GM21381 (cell line): ENCODE measurements around the gene MYH16.
"Not testable (repeated sequence)": the region's sequence is repeated elsewhere in the genome, so short reads cannot be mapped to it uniquely, and the experiment has no call there.

Experiments
- ATAC-seq: cut with Tn5 transposase; IDR thresholded peaks from one replicate; pipeline ENCODE4 v1.9.1; 2021; ENCODE audit warnings: mild to moderate bottlenecking, moderate library complexity; ENCODE audit not compliant: unreplicated experiment

MYH16 gene

GRCh38 chr7:99272476-99273045 is at the start of gene MYH16:
TSS of gene MYH16 (plus strand) at chr7:99272839.
- no peak for ATAC-seq

GRCh38 chr7:99224263-99224898 is 48.3 kb upstream of the MYH16 start:
- not testable (repeated sequence) for ATAC-seq

- ATAC-seq, result no peak
These were observed 47.8 kb upstream of the MYH16 start for GRCh38 chr7:99224899-99225265.

GRCh38 chr7:99229234-99229633 is 43.4 kb upstream of the MYH16 start:
- ATAC-seq, result no peak

DNA sequence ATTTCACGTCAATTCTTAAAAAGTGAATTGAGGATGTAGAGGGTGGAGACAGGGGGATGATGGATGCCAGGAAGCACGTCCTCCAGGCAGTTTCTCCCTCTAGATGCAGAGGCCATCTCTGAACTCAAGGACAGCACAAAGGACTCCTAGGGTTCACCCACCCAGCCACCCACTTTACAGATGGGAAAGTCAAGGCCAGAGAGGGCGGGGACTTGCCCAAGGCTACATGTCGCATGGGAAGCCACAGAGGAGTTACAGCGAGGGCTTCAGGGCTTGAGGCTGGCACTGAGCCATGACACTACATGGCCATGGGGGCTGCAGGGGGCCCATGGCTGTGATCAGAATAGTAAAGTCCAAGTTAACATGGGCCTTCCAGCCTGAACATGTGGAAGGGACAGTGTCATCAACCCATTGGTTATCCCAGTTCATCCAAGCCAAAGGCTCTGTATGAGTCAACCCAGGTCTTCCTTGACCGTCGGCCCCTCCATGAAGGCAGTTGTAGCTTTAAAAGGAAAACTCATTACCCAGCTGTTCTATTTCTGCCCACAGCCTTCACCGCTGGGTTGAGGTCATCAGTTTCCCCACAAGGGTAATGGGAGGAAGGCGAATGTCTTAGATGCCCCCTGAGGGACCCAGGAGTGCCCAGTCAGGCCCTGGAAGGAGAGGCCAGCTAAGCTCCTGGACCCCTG is 40.4 kb upstream of the MYH16 start:
- no peak for ATAC-seq

- ATAC-seq, result not testable (repeated sequence)
These were observed 39.7 kb upstream of the MYH16 start for GRCh38 chr7:99232955-99233354.

DNA sequence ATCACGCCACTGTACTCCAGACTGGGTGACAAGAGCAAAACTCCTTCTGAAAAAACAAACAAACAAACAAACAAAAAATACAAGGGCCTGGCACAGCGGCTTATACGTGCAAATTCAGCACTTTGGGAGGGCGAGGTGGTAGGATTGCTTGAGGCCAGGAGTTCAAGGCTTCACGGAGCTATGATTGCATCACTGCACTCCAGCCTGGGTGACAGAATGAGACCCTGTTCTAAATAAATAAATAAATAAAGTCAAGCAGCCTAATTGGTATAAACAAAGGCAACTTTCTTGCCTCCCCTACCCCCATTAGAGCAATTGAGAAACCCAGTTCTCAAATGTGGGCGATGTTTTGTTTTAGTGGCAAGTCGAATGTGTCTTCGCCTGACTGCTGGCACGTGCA is 38.5 kb upstream of the MYH16 start:
- no peak for ATAC-seq

GRCh38 chr7:99235925-99236324 is 36.7 kb upstream of the MYH16 start:
- no peak for ATAC-seq

- not testable (repeated sequence) for ATAC-seq
These were observed 34.8 kb upstream of the MYH16 start for GRCh38 chr7:99237876-99238275.

GRCh38 chr7:99238558-99239341 is 33.9 kb upstream of the MYH16 start:
- no peak for ATAC-seq

DNA sequence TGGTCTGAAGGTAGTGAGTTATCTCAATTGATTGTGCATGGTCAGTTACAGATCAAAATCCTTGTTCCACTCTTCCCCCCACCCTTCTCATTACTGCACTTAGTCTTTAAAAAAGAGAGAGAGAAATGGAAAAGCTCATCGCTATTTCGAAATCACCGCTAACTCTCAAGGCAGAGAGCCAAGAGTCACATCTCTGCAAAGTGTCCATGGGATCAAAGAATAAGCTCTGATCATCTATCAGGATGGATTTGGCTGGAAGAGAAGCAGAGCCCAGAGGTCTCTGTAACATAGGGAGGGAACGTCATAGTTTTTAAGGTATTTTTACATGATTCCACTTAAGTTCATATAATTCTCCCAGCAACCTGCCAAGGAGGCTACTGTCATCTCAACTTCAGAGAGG is 30.0 kb upstream of the MYH16 start:
- no peak for ATAC-seq

GRCh38 chr7:99243751-99244337 is 28.8 kb upstream of the MYH16 start:
- ATAC-seq, result no peak

DNA sequence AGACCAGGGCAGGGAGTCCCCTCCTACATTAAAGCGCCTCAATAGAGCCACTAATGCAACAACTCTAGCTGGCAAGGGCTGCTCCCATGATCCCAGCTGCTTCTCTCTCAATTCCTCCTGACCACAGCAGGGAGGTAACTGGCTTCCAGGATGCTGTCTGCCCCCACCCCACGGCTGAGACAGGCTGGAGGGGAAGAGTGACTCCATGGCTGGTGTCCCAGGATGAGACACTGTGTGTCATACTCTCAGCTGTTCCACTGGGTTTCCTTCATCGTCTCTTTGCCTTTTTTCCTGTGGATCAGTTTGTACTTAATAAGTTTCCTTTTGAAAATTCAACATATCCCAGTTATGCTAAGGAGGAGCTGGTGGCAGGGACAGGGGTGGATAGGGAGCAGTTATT is 27.7 kb upstream of the MYH16 start:
- no peak for ATAC-seq

DNA sequence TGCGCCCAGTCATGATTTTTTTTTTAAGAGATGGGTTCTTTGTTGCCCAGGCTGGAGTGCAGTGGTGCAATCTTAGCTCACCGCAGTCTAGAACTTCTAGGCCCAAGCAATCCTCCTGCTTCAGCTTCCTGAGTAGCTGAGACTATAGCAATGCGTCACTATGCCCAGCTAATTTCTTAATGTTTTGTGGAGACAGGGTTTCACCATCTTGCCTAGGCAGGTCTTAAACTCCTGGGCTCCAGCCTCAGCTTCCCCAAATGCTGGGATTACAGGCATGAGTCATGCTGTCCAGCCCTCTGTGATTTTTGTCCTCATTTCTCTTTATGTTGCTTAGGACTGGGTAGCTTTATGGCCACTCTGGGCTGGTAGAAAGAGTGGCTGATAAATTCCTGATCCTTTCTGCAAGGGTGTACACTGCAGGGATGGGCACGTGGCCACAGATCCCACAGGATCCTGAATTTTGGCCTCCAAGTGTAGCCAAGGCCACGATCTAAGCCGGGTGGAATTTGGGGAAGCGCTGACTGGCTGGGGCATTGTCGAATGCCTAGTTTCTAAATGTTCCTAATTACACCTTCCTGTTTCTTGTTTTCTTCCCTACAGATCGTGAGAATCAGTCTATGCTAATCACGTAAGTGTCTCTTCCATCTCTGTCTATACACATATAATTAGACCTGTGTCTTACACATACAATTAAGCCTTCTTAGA is 24.1 kb upstream of the MYH16 start:
- ATAC-seq, result no peak

DNA sequence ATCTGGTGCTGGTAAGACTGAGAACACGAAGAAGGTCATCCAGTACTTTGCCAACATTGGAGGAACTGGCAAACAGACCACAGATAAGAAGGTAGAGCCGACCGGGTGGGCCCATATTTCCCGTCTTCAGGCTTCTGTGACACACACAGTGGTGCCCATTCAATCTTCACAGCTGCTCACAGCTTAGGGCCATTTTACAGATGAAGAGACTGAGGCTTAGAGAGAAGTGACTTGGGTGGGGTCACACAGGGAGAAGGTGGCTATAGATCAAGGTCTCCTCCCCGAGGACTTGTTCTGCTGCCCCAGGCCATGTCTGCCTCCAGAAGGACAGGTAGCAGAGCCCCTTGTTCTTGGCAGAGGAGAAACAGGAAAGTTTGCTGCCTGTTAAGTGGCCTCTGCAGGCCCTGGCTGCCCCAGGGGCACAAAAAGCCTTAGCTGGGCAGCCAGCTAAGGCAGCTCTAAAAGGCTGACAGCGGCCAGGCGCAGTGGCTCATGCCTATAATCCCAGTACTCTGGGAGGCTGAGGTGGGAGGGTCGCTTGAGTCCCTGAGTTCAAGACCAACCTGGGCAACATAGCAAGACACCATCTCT is 22.6 kb upstream of the MYH16 start:
- ATAC-seq, result no peak

GRCh38 chr7:99252166-99252895 is 20.3 kb upstream of the MYH16 start:
- no peak for ATAC-seq

GRCh38 chr7:99253369-99253768 is 19.3 kb upstream of the MYH16 start:
- no peak for ATAC-seq

GRCh38 chr7:99254390-99254789 is 18.2 kb upstream of the MYH16 start:
- no peak for ATAC-seq

DNA sequence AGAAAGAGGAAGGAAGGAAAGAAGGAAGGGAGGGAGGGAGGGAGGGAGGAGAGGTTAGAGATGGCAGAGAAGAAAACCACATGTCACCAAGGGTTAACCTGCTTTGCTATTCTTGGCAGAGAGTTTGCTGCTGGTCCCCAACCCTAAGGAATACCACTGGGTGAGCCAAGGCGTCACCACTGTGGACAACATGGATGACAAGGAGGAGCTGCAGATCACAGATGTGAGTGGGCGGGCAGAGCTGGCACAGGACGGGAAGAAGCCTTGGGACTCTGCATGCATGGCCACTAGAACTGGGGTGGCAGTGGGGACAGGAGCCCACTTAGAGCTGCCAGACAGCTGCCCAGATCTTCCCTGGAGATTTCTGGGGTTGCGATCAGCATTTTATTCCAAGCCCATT is 17.2 kb upstream of the MYH16 start:
- no peak for ATAC-seq

DNA sequence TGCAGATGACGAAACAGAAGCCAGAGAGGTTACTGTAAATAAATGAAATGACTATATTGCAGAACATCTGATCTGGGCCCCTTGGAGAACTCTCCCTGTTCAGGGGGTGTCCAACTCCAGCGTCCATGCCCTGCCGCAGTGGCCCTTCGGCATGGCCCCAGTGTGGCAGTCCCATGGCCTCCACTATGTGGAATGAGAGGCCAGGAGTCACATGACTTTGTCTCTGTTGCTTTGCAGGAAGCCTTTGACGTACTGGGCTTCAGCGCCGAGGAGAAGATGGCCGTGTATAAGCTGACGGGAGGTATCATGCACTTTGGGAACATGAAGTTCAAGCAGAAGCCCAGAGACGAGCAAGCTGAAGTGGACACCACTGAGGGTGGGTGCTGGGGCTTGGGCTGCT is 15.6 kb upstream of the MYH16 start:
- ATAC-seq, result no peak
